Tibial nerve (tissue), 4 donors: Measurements from ENCODE around the gene THAP2. TPM values are rescaled to one million over a fixed set of nuclear protein-coding genes. Genes with fewer than 3 reads are reported as not detected.
"Not testable (repeated sequence)": the region's sequence is repeated elsewhere in the genome, so short reads cannot be mapped to it uniquely, and the experiment has no call there.

Experiments used
- DNase-seq, 2 donors: peaks; one replicate each; pipeline ENCODE4 v3.0.0-alpha.2; 2019; ENCODE audit warnings: low spot score in 2 of 2
- H3K27ac ChIP-seq, 4 donors: fragments of 200-600 bp; sonication (generic) in 3 of 4; one replicate each; pipeline ENCODE4 v1.5.1; 2017 to 2019; ENCODE audit warnings: mild to moderate bottlenecking in 1 of 4
- H3K27me3 ChIP-seq, 2 donors: fragments of 200-600 bp; sonication (generic) in 1 of 2; one replicate each; pipeline versions ENCODE4 v1.5.1 to v1.6.0; 2017 to 2019
- H3K36me3 ChIP-seq, 3 donors: fragments of 200-600 bp; sonication (generic); one replicate each; pipeline ENCODE4 v1.5.1; 2018 to 2019
- H3K4me1 ChIP-seq, 4 donors: fragments of 200-600 bp; sonication (generic) in 3 of 4; one replicate each; pipeline ENCODE4 v1.5.1; 2017 to 2019
- H3K4me3 ChIP-seq, 4 donors: fragments of 200-600 bp; sonication (generic) in 3 of 4; one replicate each; pipeline ENCODE4 v1.5.1; 2017 to 2019; ENCODE audit warnings: mild to moderate bottlenecking in 1 of 4, moderate library complexity in 1 of 4
- H3K9me3 ChIP-seq, 4 donors: fragments of 200-600 bp; sonication (generic) in 3 of 4; one replicate each; pipeline ENCODE4 v1.5.1; 2017 to 2019
- EP300 ChIP-seq, 2 donors: sonication (generic); formaldehyde crosslinking; IDR thresholded peaks; one replicate each; pipeline ENCODE4 v1.6.1; 2017; ENCODE audit warnings: antibody characterized with exemption in 2 of 2, mild to moderate bottlenecking in 1 of 2
- POLR2A ChIP-seq, 2 donors: fragments of 450-650 bp; IDR thresholded peaks; one replicate each; pipeline ENCODE4 v1.6.1; 2017; ENCODE audit warnings: antibody characterized with exemption in 2 of 2, mild to moderate bottlenecking in 2 of 2, moderate library complexity in 2 of 2
- WGBS, 2 donors: methylation state at CpG; one replicate each; pipeline ENCODE4 v1.1.5; 2018; 5-methylcytosine and 5-hydroxymethylcytosine counted together
- total RNA-seq, 4 donors: library from RNA; depleted of rRNA; stranded (reverse); fragments of >200 nt; gene quantifications; one replicate each; pipeline ENCODE4 v1.1.0, GENCODE V29; 2016
- TF ChIP-seq, protein P1 (sequence below), 5 experiments: fragments of 200-600 bp in 3 of 5; fragments of 450-650 bp in 2 of 5; sonication (generic) in 3 of 5; IDR thresholded peaks; one replicate each; pipeline ENCODE4 v1.5.1; 2016 to 2019; ENCODE audit warnings: antibody characterized with exemption in 5 of 5, mild to moderate bottlenecking in 3 of 5, moderate library complexity in 2 of 5

The THAP2 gene
- total RNA-seq, 4 donors from 2014 or later: 2.1 to 5.0 (median 2.3) TPM

GRCh38 chr12:71683633-71684032 is 19.5 kb downstream of the THAP2 start:
- DNase-seq: no peak
- Histone ChIP-seq H3K27ac (no peak overlapping the region), H3K9me3 (no peaks in the 10 kb centered on the region), H3K36me3 (no peaks in the 10 kb centered on the region), H3K27me3 (no peaks in the 10 kb centered on the region), H3K4me3 (no peak overlapping the region), H3K4me1 (peaks cover 0 to 34% (median 12%) of the 10 kb centered on the region in 4 donors)
- WGBS, 2 donors: 88 to 90% methylated on average over 5 of the region's 5 CpGs
- no peak for TF ChIP-seq POLR2A (IDR thresholded peaks at IDR 0.05)
- no peak for TF ChIP-seq EP300 (IDR thresholded peaks at IDR 0.05)
- TF ChIP-seq, protein P1, sequence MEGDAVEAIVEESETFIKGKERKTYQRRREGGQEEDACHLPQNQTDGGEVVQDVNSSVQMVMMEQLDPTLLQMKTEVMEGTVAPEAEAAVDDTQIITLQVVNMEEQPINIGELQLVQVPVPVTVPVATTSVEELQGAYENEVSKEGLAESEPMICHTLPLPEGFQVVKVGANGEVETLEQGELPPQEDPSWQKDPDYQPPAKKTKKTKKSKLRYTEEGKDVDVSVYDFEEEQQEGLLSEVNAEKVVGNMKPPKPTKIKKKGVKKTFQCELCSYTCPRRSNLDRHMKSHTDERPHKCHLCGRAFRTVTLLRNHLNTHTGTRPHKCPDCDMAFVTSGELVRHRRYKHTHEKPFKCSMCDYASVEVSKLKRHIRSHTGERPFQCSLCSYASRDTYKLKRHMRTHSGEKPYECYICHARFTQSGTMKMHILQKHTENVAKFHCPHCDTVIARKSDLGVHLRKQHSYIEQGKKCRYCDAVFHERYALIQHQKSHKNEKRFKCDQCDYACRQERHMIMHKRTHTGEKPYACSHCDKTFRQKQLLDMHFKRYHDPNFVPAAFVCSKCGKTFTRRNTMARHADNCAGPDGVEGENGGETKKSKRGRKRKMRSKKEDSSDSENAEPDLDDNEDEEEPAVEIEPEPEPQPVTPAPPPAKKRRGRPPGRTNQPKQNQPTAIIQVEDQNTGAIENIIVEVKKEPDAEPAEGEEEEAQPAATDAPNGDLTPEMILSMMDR (IDR thresholded peaks at IDR 0.05): no peak

DNA sequence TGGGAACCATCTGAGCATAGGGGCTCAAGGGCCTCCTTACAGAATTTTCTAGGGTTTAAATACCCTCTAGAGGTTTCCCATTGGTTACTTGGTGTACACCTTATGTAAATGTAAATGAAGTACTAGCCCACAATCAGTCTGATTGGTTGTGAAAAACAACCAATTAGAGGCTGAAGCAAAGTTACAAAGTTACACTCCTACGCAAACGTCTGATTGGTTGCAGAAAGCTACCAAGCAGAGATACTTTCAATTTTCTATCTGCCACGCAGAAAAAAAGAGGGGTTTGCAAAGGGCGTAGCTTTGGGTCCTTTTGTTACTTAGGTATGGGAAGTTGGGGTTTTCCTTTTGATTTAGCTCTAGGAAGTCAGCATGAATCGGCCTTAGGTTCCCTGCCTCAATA is 20.0 kb downstream of the THAP2 start:
- peaks cover 0 to 38% (median 14%) of the 10 kb centered on the region in 4 donors for H3K4me1 ChIP-seq
- no peak for DNase-seq
- H3K36me3 ChIP-seq: no peaks in the 10 kb centered on the region
- peak overlapping the region in 1 of 4 donors; percentile 14 for H3K4me3 ChIP-seq
- no peaks in the 10 kb centered on the region for H3K9me3 ChIP-seq
- 52 to 56% methylated on average over 5 of the region's 5 CpGs for WGBS, 2 donors
- H3K27ac ChIP-seq: no peak overlapping the region
- H3K27me3 ChIP-seq: no peaks in the 10 kb centered on the region
- no peak for TF ChIP-seq POLR2A (IDR thresholded peaks at IDR 0.05)
- TF ChIP-seq, protein P1 (IDR thresholded peaks at IDR 0.05): no peak
- no peak for TF ChIP-seq EP300 (IDR thresholded peaks at IDR 0.05)

GRCh38 chr12:71685312-71685906 is 21.3 kb downstream of the THAP2 start:
- 31 to 34% methylated on average over 19 of the region's 19 CpGs for WGBS, 2 donors
- peak overlapping the region; percentile 51 to 97 (median 72) for H3K4me3 ChIP-seq
- no peaks in the 10 kb centered on the region for H3K9me3 ChIP-seq
- TF ChIP-seq EP300 (IDR thresholded peaks at IDR 0.05) (no peak), POLR2A (IDR thresholded peaks at IDR 0.05) (no peak)
- TF ChIP-seq, protein P1 (IDR thresholded peaks at IDR 0.05): no peak
- peak overlapping the region; percentile 74 to 88 (median 84) for H3K27ac ChIP-seq
- no peaks in the 10 kb centered on the region for H3K27me3 ChIP-seq
- no peaks in the 10 kb centered on the region for H3K36me3 ChIP-seq
- no peak for DNase-seq
- H3K4me1 ChIP-seq: peaks cover 0 to 43% (median 14%) of the 10 kb centered on the region in 4 donors

- TF ChIP-seq EP300 (IDR thresholded peaks at IDR 0.05) (peak; percentile 8 to 90), POLR2A (IDR thresholded peaks at IDR 0.05) (peak; percentile 15 to 69)
- TF ChIP-seq, protein P1 (IDR thresholded peaks at IDR 0.05): peak in 4 of 5 experiments; percentile 7 to 47 (median 26)
- peaks cover 0 to 43% (median 17%) of the 10 kb centered on the region in 4 donors for H3K4me1 ChIP-seq
- no peaks in the 10 kb centered on the region for H3K27me3 ChIP-seq
- H3K36me3 ChIP-seq: no peaks in the 10 kb centered on the region
- DNase-seq: peak; percentile 73 to 74
- peak within 1 kb of the TSS; percentile 74 to 88 (median 84) for H3K27ac ChIP-seq
- 1% methylated on average over 36 to 39 of the region's 63 CpGs for WGBS, 2 donors
- H3K9me3 ChIP-seq: no peaks in the 10 kb centered on the region
- H3K4me3 ChIP-seq: peak within 1 kb of the TSS; percentile 51 to 97 (median 72)
Measured at GRCh38 chr12:71685914-71686657, 22.0 kb downstream of the THAP2 start, which contains the start of gene TMEM19. Gene TMEM19, plus strand, starts transcription at chr12:71686082. Its CDS starts 599 bp downstream, at chr12:71686681.

GRCh38 chr12:71686658-71687025 is 22.5 kb downstream of the THAP2 start:
- H3K27ac ChIP-seq: peak overlapping the region; percentile 74 to 88 (median 84)
- no peaks in the 10 kb centered on the region for H3K9me3 ChIP-seq
- H3K4me3 ChIP-seq: peak overlapping the region; percentile 51 to 97 (median 72)
- no peaks in the 10 kb centered on the region for H3K36me3 ChIP-seq
- peaks cover 0 to 43% (median 17%) of the 10 kb centered on the region in 4 donors for H3K4me1 ChIP-seq
- TF ChIP-seq POLR2A (IDR thresholded peaks at IDR 0.05) (no peak), EP300 (IDR thresholded peaks at IDR 0.05) (no peak)
- TF ChIP-seq, protein P1 (IDR thresholded peaks at IDR 0.05): no peak
- no peaks in the 10 kb centered on the region for H3K27me3 ChIP-seq
- 15 to 16% methylated on average over 3 of the region's 3 CpGs for WGBS, 2 donors
- no peak for DNase-seq

GRCh38 chr12:71687172-71687571 is 23.1 kb downstream of the THAP2 start:
- Histone ChIP-seq H3K27ac (peak overlapping the region; percentile 74 to 88 (median 84)), H3K4me1 (peaks cover 0 to 43% (median 17%) of the 10 kb centered on the region in 4 donors), H3K4me3 (peak overlapping the region; percentile 51 to 97 (median 72))
- H3K9me3 ChIP-seq, H3K27me3 ChIP-seq, DNase-seq, H3K36me3 ChIP-seq: not testable (repeated sequence)
- WGBS, 2 donors: 80 to 86% methylated on average over 11 of the region's 11 CpGs
